PFSK-1 (cell line): ENCODE data around the gene ATP6V1G2.

Experiments
- POLR2AphosphoS5 ChIP-seq: IDR thresholded peaks from 2 replicates; pipeline ENCODE4 v1.6.1; 2012; ENCODE audit warnings: low read depth, mild to moderate bottlenecking, control low read depth, low read length, moderate library complexity
- REST ChIP-seq, 2 experiments: IDR thresholded peaks; 2 replicates each; pipeline versions ENCODE4 v1.6.1 to v1.8.0; 2011 to 2012; ENCODE audit warnings: low read depth in 2 of 2, low read length in 2 of 2, control low read depth in 1 of 2, inconsistent platforms in 1 of 2, mild to moderate bottlenecking in 1 of 2, moderate library complexity in 1 of 2; ENCODE audit not compliant: insufficient read depth in 1 of 2
- TAF1 ChIP-seq: IDR thresholded peaks from 2 replicates; pipeline ENCODE4 v1.6.1; 2012; ENCODE audit warnings: low read length, control low read depth, borderline replicate concordance; ENCODE audit not compliant: insufficient read depth

GRCh38 chr6:31525553-31525931 is 20.9 kb downstream of the ATP6V1G2 start:
- TF ChIP-seq POLR2AphosphoS5 (no peak), TAF1 (no peak), REST (IDR thresholded peaks at IDR 0.05; ENCODE audit: insufficient read depth in 1 of 2, low read depth in 2 of 2, low read length in 2 of 2) (no peak)
